CD14-positive monocyte (primary cell): ENCODE results near the gene EPHA3. TPM values are rescaled to one million over a fixed set of nuclear protein-coding genes. Genes with fewer than 3 reads are reported as not detected.

Experiments
- DNase-seq, 3 donors: peaks; one replicate each; pipeline ENCODE4 v3.0.0-alpha.2; 2011 to 2022
- H2AFZ ChIP-seq: 2 replicates; pipeline ENCODE4 v1.6.0; 2012; ENCODE audit warnings: mild to moderate bottlenecking, low read depth, low read length, inconsistent platforms; ENCODE audit not compliant: insufficient read depth, poor library complexity, severe bottlenecking
- H3K27ac ChIP-seq, 2 donors: 1 replicate in 1 of 2; 2 replicates in 1 of 2; pipeline ENCODE4 v1.5.1; 2012 to 2013; ENCODE audit warnings: low read length in 2 of 2, control low read depth in 1 of 2, inconsistent platforms in 1 of 2, low read depth in 1 of 2, mild to moderate bottlenecking in 1 of 2
- H3K27me3 ChIP-seq, 2 donors: one replicate each; pipeline versions ENCODE4 v1.6.0 to v1.6.1; 2011 to 2013; ENCODE audit warnings: low read length in 2 of 2; ENCODE audit not compliant: control insufficient read depth in 2 of 2, insufficient read depth in 2 of 2
- H3K36me3 ChIP-seq, 2 donors: replicated peaks in 1 of 2; 1 replicate in 1 of 2; 2 replicates in 1 of 2; pipeline versions ENCODE4 v1.5.1 to v1.6.1; 2012 to 2013; ENCODE audit warnings: low read length in 2 of 2, control low read depth in 1 of 2, inconsistent platforms in 1 of 2, mild to moderate bottlenecking in 1 of 2; ENCODE audit not compliant: insufficient read depth in 2 of 2, control insufficient read depth in 1 of 2
- H3K4me1 ChIP-seq, 2 donors: 1 replicate in 1 of 2; 2 replicates in 1 of 2; pipeline versions ENCODE4 v1.5.1 to v1.6.1; 2012 to 2013; ENCODE audit warnings: low read length in 2 of 2, control low read depth in 1 of 2, inconsistent platforms in 1 of 2, mild to moderate bottlenecking in 1 of 2, moderate library complexity in 1 of 2; ENCODE audit not compliant: insufficient read depth in 2 of 2, control insufficient read depth in 1 of 2
- H3K4me2 ChIP-seq: replicated peaks from 2 replicates; pipeline ENCODE3; 2012; ENCODE audit warnings: low read length, moderate library complexity, mild to moderate bottlenecking; ENCODE audit not compliant: poor library complexity, severe bottlenecking; ENCODE audit errors: extremely low read depth
- H3K4me3 ChIP-seq, 3 experiments: fragments of 200-600 bp in 1 of 3; sonication (generic) in 1 of 3; replicated peaks in 1 of 3; 1 replicate in 2 of 3; 2 replicates in 1 of 3; pipeline ENCODE4 v1.5.1; 2011 to 2013; ENCODE audit warnings: low read length in 3 of 3, mild to moderate bottlenecking in 3 of 3, control low read depth in 2 of 3, low read depth in 2 of 3, inconsistent platforms in 1 of 3, moderate library complexity in 1 of 3
- H3K79me2 ChIP-seq: 2 replicates; pipeline ENCODE4 v1.6.0; 2012; ENCODE audit warnings: mild to moderate bottlenecking, control low read depth, inconsistent platforms, low read length, moderate library complexity; ENCODE audit not compliant: insufficient read depth
- H3K9ac ChIP-seq: 2 replicates; pipeline ENCODE4 v1.6.0; 2017; ENCODE audit warnings: low read length, mild to moderate bottlenecking; ENCODE audit not compliant: insufficient read depth, poor library complexity, severe bottlenecking
- H3K9me3 ChIP-seq, 2 donors: replicated peaks in 1 of 2; 1 replicate in 1 of 2; 2 replicates in 1 of 2; pipeline versions ENCODE4 v1.5.1 to v1.6.1; 2012 to 2013; ENCODE audit warnings: low read length in 2 of 2, control low read depth in 1 of 2; ENCODE audit not compliant: control insufficient read depth in 1 of 2, insufficient read depth in 1 of 2
- H4K20me1 ChIP-seq: 2 replicates; pipeline ENCODE4 v1.6.0; 2012; ENCODE audit warnings: mild to moderate bottlenecking, low read length, control low read depth, moderate library complexity; ENCODE audit not compliant: insufficient read depth
- H3K27ac Mint-ChIP-seq, 7 donors: one replicate each; pipeline ENCODE4 v1.8.0; 2020; ENCODE audit warnings: mild to moderate bottlenecking in 7 of 7, mixed read lengths in 7 of 7, moderate library complexity in 6 of 7, inconsistent platforms in 2 of 7
- H3K27me3 Mint-ChIP-seq, 3 donors: one replicate each; pipeline ENCODE4 v1.8.0; 2021 to 2022; ENCODE audit warnings: low read depth in 3 of 3, mild to moderate bottlenecking in 3 of 3, mixed read lengths in 3 of 3, moderate library complexity in 3 of 3, inconsistent platforms in 1 of 3
- H3K36me3 Mint-ChIP-seq, 2 donors: one replicate each; pipeline ENCODE4 v1.8.0; 2020; ENCODE audit warnings: mixed read lengths in 2 of 2, inconsistent platforms in 1 of 2, mild to moderate bottlenecking in 1 of 2
- H3K4me1 Mint-ChIP-seq: one replicate; pipeline ENCODE4 v1.8.0; 2020; ENCODE audit warnings: mild to moderate bottlenecking, mixed read lengths
- H3K4me3 Mint-ChIP-seq, 2 donors: one replicate each; pipeline ENCODE4 v1.8.0; 2020; ENCODE audit warnings: mild to moderate bottlenecking in 2 of 2, mixed read lengths in 2 of 2, moderate library complexity in 1 of 2
- H3K9me3 Mint-ChIP-seq, 7 donors: one replicate each; pipeline ENCODE4 v1.8.0; 2020 to 2022; ENCODE audit warnings: mixed read lengths in 7 of 7, mild to moderate bottlenecking in 6 of 7, moderate library complexity in 6 of 7, inconsistent platforms in 2 of 7
- CTCF ChIP-seq: fragments of 200-600 bp; IDR thresholded peaks from one replicate; pipeline ENCODE4 v1.8.0; 2022; ENCODE audit warnings: antibody characterized with exemption, mild to moderate bottlenecking
- WGBS: methylation state at CpG from one replicate; pipeline ENCODE4 v1.1.5; 2013; ENCODE audit warnings: missing lambda C conversion rate; ENCODE audit not compliant: insufficient coverage; 5-methylcytosine and 5-hydroxymethylcytosine counted together
- intact Hi-C, 2 donors: fragments of 100-400 bp; cut with micrococcal nuclease; formaldehyde crosslinking; loops; one replicate each; pipeline versions ENCODE4 v1.15.0 to v1.15.1; 2023
- polyA plus RNA-seq, 3 donors: library from polyadenylated mRNA; depleted of rRNA in 1 of 3; unstranded in 2 of 3; stranded (reverse) in 1 of 3; fragments of 300-500 nt in 2 of 3; fragments of >200 nt in 1 of 3; fragmentation: Illumina TruSeq in 2 of 3; gene quantifications; 1 replicate in 2 of 3; 2 replicates in 1 of 3; pipeline ENCODE4 v1.2.3, GENCODE V29; 2012 to 2021

Gene EPHA3
- polyA plus RNA-seq, 3 donors = not detected

- Histone ChIP-seq H3K27me3 (no peaks in the 10 kb centered on the region), H3K9ac (no peak overlapping the region), H3K36me3 (no peaks in the 10 kb centered on the region), H3K9me3 (no peaks in the 10 kb centered on the region), H4K20me1 (no peaks in the 10 kb centered on the region), H3K4me3 (no peak overlapping the region), H3K4me1 (no peaks in the 10 kb centered on the region), H2AFZ (no peak overlapping the region), H3K4me2 (no peak overlapping the region), H3K79me2 (no peaks in the 10 kb centered on the region), H3K27ac (no peak overlapping the region)
- Mint-ChIP-seq H3K4me1 (no peaks in the 10 kb centered on the region), H3K4me3 (no peak overlapping the region), H3K9me3 (peaks cover 0 to 2% (median 0%) of the 10 kb centered on the region in 7 donors), H3K27ac (no peak overlapping the region), H3K36me3 (no peaks in the 10 kb centered on the region), H3K27me3 (no peaks in the 10 kb centered on the region)
- no peak for DNase-seq
- intact Hi-C loops = no loop called here
- no CpG with 5 or more reads among the region's 5 CpGs for WGBS
- TF ChIP-seq CTCF = no peak
Observed at GRCh38 chr3:89227218-89227617, 119.8 kb downstream of the EPHA3 start.

- Histone ChIP-seq H3K4me2 (no peak overlapping the region), H2AFZ (no peak overlapping the region), H3K36me3 (no peaks in the 10 kb centered on the region), H3K79me2 (no peaks in the 10 kb centered on the region), H3K27ac (no peak overlapping the region), H3K9me3 (no peaks in the 10 kb centered on the region), H3K9ac (no peak overlapping the region), H3K4me1 (no peaks in the 10 kb centered on the region), H3K4me3 (no peak overlapping the region), H4K20me1 (no peaks in the 10 kb centered on the region), H3K27me3 (no peaks in the 10 kb centered on the region)
- intact Hi-C loops = no loop called here
- H3K9me3 Mint-ChIP-seq = peaks cover 0 to 3% (median 0%) of the 10 kb centered on the region in 7 donors
- TF ChIP-seq CTCF = no peak
- no peak overlapping the region for H3K4me3 Mint-ChIP-seq
- no peaks in the 10 kb centered on the region for H3K27me3 Mint-ChIP-seq
- WGBS = no CpG with 5 or more reads among the region's 2 CpGs
- H3K4me1 Mint-ChIP-seq = no peaks in the 10 kb centered on the region
- no peak overlapping the region for H3K27ac Mint-ChIP-seq
- no peaks in the 10 kb centered on the region for H3K36me3 Mint-ChIP-seq
- DNase-seq = no peak
Observed at GRCh38 chr3:89227634-89228033, 120.2 kb downstream of the EPHA3 start.
